GM12864 (cell line): ENCODE results near the gene GPRASP2.
"Not testable (repeated sequence)": the region's sequence is repeated elsewhere in the genome, so short reads cannot be mapped to it uniquely, and the experiment has no call there.

Source experiments
- DNase-seq: peaks from one replicate; pipeline ENCODE4 v3.0.0-alpha.2; 2011; ENCODE audit warnings: low read depth
- H3K4me3 ChIP-seq: 2 replicates; pipeline ENCODE4 v1.5.1; 2011; ENCODE audit warnings: mild to moderate bottlenecking, low read depth, low read length, control low read depth
- TF ChIP-seq, protein P1 (sequence below): IDR thresholded peaks from 2 replicates; pipeline ENCODE4 v1.5.1; 2011; ENCODE audit warnings: low read depth, mild to moderate bottlenecking, moderate library complexity, low read length, control low read depth, inconsistent platforms; ENCODE audit errors: missing control alignments

GPRASP2 gene

DNA sequence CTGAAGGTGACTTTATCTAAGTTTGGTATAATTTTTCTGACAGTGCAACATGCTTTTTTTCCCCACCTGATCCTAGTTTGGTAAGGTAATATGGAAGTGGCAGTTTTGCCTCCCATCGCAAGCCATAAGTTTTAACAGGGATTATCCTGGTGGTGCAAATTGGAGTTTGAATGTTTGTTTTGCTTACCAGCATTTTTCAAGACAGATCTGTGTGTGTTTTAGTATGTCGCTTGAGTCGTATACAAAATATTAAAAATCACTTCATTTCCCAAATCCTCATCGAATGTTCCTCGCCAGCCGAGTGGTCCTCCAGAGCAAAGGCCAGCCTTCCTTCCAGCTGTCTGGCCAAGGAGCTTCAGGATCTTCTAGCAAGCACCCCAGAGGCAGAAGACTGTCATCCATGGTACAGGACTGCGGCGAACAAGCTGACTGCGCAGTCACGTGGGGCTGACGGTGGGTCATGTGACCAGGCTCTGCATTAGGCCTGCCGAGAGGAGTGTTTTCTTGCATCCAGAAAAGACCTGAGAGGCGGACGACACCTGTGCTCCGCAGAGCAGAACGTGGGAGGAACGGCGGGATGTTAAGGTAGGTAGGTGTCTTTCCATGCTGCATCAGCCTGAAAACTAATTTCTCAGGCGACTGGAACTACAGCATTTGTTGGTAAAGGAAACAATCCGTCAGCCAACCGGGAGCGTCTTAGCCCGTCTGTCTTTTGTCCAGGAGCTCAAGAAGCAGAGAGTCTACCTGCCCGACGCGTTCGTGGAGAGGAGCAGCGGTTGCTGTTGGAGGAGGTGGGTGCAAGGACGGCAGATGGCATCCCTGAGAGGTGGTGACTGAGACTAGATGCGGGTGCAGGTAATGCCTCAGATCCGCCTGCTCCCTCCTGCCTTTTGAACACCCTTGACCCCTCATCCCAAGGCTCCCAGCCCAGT, 8.3 kb downstream of the GPRASP2 start, which contains the start of gene GPRASP3:
GPRASP3 (plus strand) TSS at position 507 of the 932 bp plus-strand sequence. CDS start 28,253 bp downstream, outside the sequence.
- DNase-seq = peak; percentile 36
- TF ChIP-seq, protein P1, sequence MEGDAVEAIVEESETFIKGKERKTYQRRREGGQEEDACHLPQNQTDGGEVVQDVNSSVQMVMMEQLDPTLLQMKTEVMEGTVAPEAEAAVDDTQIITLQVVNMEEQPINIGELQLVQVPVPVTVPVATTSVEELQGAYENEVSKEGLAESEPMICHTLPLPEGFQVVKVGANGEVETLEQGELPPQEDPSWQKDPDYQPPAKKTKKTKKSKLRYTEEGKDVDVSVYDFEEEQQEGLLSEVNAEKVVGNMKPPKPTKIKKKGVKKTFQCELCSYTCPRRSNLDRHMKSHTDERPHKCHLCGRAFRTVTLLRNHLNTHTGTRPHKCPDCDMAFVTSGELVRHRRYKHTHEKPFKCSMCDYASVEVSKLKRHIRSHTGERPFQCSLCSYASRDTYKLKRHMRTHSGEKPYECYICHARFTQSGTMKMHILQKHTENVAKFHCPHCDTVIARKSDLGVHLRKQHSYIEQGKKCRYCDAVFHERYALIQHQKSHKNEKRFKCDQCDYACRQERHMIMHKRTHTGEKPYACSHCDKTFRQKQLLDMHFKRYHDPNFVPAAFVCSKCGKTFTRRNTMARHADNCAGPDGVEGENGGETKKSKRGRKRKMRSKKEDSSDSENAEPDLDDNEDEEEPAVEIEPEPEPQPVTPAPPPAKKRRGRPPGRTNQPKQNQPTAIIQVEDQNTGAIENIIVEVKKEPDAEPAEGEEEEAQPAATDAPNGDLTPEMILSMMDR = no peak
- peak within 1 kb of the TSS; percentile 43 for H3K4me3 ChIP-seq

DNA sequence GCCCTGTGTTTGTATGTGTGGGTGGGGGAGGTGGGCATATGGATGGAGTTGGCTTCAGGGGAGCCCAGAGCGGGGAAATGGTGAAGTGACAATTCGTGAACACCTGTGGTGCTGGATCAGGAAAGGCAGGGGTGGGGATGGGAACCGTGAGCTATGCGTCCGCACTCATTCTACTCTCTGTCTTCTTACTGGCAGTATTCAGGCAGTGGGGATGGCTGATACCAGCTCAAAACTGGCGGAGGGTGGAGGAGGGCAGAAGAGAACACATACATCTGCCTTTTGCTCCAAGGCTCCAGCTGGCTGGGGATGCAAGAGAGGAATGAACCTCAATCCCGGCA, 8.9 kb downstream of the GPRASP2 start:
- DNase-seq = not testable (repeated sequence)
- peak overlapping the region; percentile 43 for H3K4me3 ChIP-seq

DNA sequence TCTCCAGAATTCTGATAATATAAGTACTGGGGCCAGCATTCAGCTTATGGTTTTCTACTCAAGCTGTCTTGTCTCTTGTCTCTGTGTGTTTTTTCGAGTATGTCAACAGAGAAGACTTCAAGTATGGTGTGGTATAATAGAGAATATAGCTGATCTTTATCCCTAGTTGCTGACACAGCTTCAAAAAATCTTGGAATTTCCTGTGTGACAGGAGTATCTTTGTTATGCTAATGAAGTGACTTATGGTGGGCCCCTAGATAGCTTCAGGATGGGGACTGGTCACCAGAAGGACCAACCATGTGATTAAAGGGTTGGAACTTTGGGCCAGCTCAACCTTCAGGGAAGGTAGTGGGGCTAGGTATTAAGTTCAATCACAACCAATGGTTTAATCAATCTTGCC, 11.2 kb downstream of the GPRASP2 start:
- TF ChIP-seq, protein P1 = no peak
- DNase-seq = no peak
- H3K4me3 ChIP-seq = no peak overlapping the region

DNA sequence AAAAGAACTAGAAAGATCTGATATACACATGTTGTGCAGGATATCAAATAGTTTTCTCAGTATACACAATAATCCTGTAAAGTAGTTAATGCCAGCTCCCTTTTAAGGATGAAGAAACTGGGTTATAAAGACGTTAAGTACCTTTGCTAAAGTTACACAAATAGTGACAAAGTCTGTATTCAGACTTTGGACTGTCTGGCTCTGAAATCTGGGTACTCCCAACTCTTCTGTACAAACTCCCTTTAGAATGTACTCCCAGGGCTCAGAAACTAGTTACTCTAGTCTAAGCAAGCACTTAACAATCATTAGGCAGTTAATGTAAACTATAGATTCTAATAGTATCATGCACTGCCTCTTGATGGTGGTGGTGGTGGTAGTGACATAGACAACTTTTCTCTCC, 15.5 kb downstream of the GPRASP2 start:
- no peak overlapping the region for H3K4me3 ChIP-seq
- TF ChIP-seq, protein P1 = no peak
- DNase-seq = no peak

DNA sequence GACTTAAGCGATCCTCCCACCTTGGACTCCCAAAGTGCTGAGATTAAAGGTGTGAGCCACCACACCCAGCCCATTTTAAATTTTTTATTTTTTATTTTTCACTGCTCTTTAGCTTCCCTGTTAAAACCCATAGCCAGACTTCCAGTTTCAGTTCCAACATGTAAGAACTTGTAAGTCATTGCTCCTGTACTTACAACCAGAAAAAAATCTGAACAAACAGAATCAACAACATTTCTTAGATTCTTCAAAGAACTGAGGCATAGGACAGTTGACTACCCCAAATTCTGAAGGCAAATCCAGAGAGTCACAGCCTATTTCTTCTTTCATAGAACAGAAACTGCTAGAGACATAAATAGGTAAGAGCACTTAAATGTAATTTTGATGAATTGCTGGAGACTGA, 16.4 kb downstream of the GPRASP2 start:
- H3K4me3 ChIP-seq = no peak overlapping the region
- no peak for DNase-seq
- TF ChIP-seq, protein P1 = no peak

DNA sequence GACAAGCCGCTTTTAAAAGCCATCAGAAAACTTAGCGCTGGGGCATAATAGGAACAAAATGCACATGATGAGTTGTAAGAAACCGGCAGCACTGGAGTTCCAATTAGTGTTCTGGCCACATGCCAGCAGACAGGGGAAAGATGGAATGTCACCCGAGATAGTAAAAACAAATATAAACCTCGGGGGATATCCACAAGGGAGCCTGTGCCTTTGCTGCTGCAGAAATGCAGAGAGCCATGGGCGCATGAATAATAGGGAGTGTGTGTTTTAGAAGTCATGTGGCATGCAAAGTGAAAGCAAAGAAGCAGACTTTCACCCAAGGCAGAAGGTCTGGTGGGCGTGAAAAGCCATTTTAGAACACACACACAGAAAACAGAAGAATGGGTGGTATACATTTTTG, 27.4 kb downstream of the GPRASP2 start:
- H3K4me3 ChIP-seq = no peak overlapping the region
- no peak for DNase-seq
- TF ChIP-seq, protein P1 = no peak

DNA sequence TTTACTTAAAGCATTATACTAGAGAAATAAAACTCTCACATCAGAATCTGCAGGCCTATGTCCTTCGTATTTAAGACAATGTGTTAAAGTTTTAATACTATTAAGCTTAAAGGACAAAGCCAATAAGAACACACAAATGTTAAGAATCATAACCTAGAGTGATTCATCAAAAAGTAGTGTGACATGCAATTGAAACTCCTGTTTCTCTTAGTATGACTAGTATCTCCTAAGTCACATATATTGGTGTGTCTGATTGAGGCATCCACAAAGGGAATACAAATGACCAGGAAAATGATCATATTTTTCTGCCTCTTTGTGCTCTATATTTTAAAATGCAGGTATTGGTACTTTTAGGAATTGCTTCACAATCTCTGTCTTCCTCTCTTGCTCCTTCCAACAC, 32.1 kb downstream of the GPRASP2 start:
- H3K4me3 ChIP-seq = no peak overlapping the region
- TF ChIP-seq, protein P1 = no peak
- no peak for DNase-seq
